DOHH2 (cell line): ENCODE results near the gene ACKR3.

Experiments used
- CTCF ChIP-seq: fragments of 200-600 bp; sonication (generic); IDR thresholded peaks from one replicate; pipeline ENCODE4 v1.5.1; 2014; ENCODE audit warnings: antibody characterized with exemption, mild to moderate bottlenecking, low read depth, low read length; ENCODE audit not compliant: poor library complexity, severe bottlenecking
- EZH2phosphoT487 ChIP-seq: fragments of 200-600 bp; sonication (generic); IDR thresholded peaks from 2 replicates; pipeline ENCODE4 v1.6.1; 2017; ENCODE audit warnings: borderline replicate concordance, mild to moderate bottlenecking, antibody characterized with exemption, low read length, moderate library complexity, mixed read lengths

- TF ChIP-seq CTCF (no peak), EZH2phosphoT487 (no peak)
Measured at GRCh38 chr2:236627193-236627592, 57.6 kb downstream of the ACKR3 start.
